CD4-positive, alpha-beta T cell treated with Interleukin-17A for 4 hours (primary cell): ENCODE results near the gene DLEC1.

Experiments used
- DNase-seq: peaks from one replicate; pipeline ENCODE4 v3.0.0-alpha.2; 2020; ENCODE audit warnings: mixed read lengths

DLEC1 gene

GRCh38 chr3:38110314-38111050 lies 71.5 kb downstream of the DLEC1 start:
- no peak for DNase-seq

GRCh38 chr3:38111201-38111600 lies 72.2 kb downstream of the DLEC1 start:
- DNase-seq = no peak

- DNase-seq = no peak
Observed at GRCh38 chr3:38111696-38112377, 72.8 kb downstream of the DLEC1 start.

GRCh38 chr3:38112378-38112761 lies 73.4 kb downstream of the DLEC1 start:
- no peak for DNase-seq

GRCh38 chr3:38114052-38114874 lies 75.3 kb downstream of the DLEC1 start:
- DNase-seq = no peak

GRCh38 chr3:38114875-38115644 lies 76.1 kb downstream of the DLEC1 start:
- DNase-seq = no peak

GRCh38 chr3:38115645-38116427 lies 76.8 kb downstream of the DLEC1 start:
- DNase-seq = no peak

GRCh38 chr3:38116471-38117162 lies 77.6 kb downstream of the DLEC1 start:
- no peak for DNase-seq

- no peak for DNase-seq
Observed at GRCh38 chr3:38117163-38117716, 78.2 kb downstream of the DLEC1 start.

- peak; percentile 78 for DNase-seq
Observed at GRCh38 chr3:38117748-38118420, 78.9 kb downstream of the DLEC1 start.

GRCh38 chr3:38118421-38119247 lies 79.6 kb downstream of the DLEC1 start:
- DNase-seq = no peak

GRCh38 chr3:38119248-38119544 lies 80.2 kb downstream of the DLEC1 start:
- DNase-seq = no peak

- DNase-seq = no peak
Observed at GRCh38 chr3:38119821-38120692, 81.0 kb downstream of the DLEC1 start.

GRCh38 chr3:38120693-38121450 lies 81.9 kb downstream of the DLEC1 start:
- DNase-seq = no peak

GRCh38 chr3:38121451-38121831 lies 82.4 kb downstream of the DLEC1 start:
- DNase-seq = no peak

GRCh38 chr3:38121832-38122461 lies 82.9 kb downstream of the DLEC1 start:
- no peak for DNase-seq

GRCh38 chr3:38122712-38123290 lies 83.8 kb downstream of the DLEC1 start:
- DNase-seq = no peak
